Activated T-helper 2 cell treated with anti-CD3 and anti-CD28 coated beads, Interferon-gamma antibody, Interleukin-2, Interleukin-4, amounts not matched to agents 10 μg/mL and 5 μg/mL and 100 μg/mL, durations not matched to agents 14 hours and 24 hours and 36 hours (primary cell): ENCODE data around the gene POP4. TPM values are rescaled to one million over a fixed set of nuclear protein-coding genes. Genes with fewer than 3 reads are reported as not detected.

Experiments
- DNase-seq: peaks from one replicate; pipeline ENCODE4 v3.0.0; 2021; ENCODE audit warnings: low spot score
- H3K27ac Mint-ChIP-seq: one replicate; pipeline ENCODE4 v1.8.0; 2021; ENCODE audit warnings: mixed read lengths
- H3K27me3 Mint-ChIP-seq: one replicate; pipeline ENCODE4 v1.8.0; 2021; ENCODE audit warnings: low read depth, mixed read lengths
- H3K36me3 Mint-ChIP-seq: one replicate; pipeline ENCODE4 v1.8.0; 2021; ENCODE audit warnings: low read depth, mixed read lengths
- H3K4me1 Mint-ChIP-seq: one replicate; pipeline ENCODE4 v1.8.0; 2021; ENCODE audit warnings: low read depth, mixed read lengths
- H3K4me3 Mint-ChIP-seq: one replicate; pipeline ENCODE4 v1.8.0; 2021; ENCODE audit warnings: low read depth, mild to moderate bottlenecking, moderate library complexity, mixed read lengths
- H3K9me3 Mint-ChIP-seq: one replicate; pipeline ENCODE4 v1.8.0; 2021; ENCODE audit warnings: mixed read lengths
- intact Hi-C: fragments of 100-400 bp; cut with micrococcal nuclease; formaldehyde crosslinking; loops from one replicate; pipeline ENCODE4 v1.15.1; 2023
- total RNA-seq: library from RNA; stranded (reverse); gene quantifications from 2 replicates; pipeline ENCODE4 v1.2.3, GENCODE V29; 2022

POP4 gene
- total RNA-seq, 1 donor from 2014 or later: 105 TPM

- no peak for DNase-seq
- H3K4me3 Mint-ChIP-seq: peak overlapping the region; percentile 37
- no peak overlapping the region for H3K27ac Mint-ChIP-seq
- no peaks in the 10 kb centered on the region for H3K9me3 Mint-ChIP-seq
- peaks cover 6% of the 10 kb centered on the region for H3K27me3 Mint-ChIP-seq
- H3K36me3 Mint-ChIP-seq: no peaks in the 10 kb centered on the region
- intact Hi-C loops: loop anchor here (10.0 kb wide), 2 partner anchors 241 to 341 kb away; partner anchors contain the start of gene URI1
- peaks cover 7% of the 10 kb centered on the region for H3K4me1 Mint-ChIP-seq
Measured at GRCh38 chr19:29603308-29603707, 2.8 kb upstream of the POP4 start.

GRCh38 chr19:29606420-29606747, 301 bp downstream of the POP4 start:
- DNase-seq: no peak
- intact Hi-C loops: loop anchor here (1.0 to 10.0 kb wide), 6 partner anchors 30 to 394 kb away; partner anchors contain the start of genes UQCRFS1, URI1 and VSTM2B
- Mint-ChIP-seq H3K4me3 (peak overlapping the region; percentile 96), H3K4me1 (peaks cover 12% of the 10 kb centered on the region), H3K36me3 (peaks cover 26% of the 10 kb centered on the region), H3K27me3 (no peaks in the 10 kb centered on the region), H3K27ac (peak overlapping the region; percentile 99), H3K9me3 (no peaks in the 10 kb centered on the region)

- intact Hi-C loops: loop anchor here (1.0 to 10.0 kb wide), 8 partner anchors 51 to 397 kb away; partner anchors contain the start of genes UQCRFS1, URI1 and VSTM2B
- peaks cover 53% of the 10 kb centered on the region for H3K36me3 Mint-ChIP-seq
- no peak for DNase-seq
- no peaks in the 10 kb centered on the region for H3K27me3 Mint-ChIP-seq
- peaks cover 11% of the 10 kb centered on the region for H3K4me1 Mint-ChIP-seq
- no peak overlapping the region for H3K27ac Mint-ChIP-seq
- no peak overlapping the region for H3K4me3 Mint-ChIP-seq
- no peaks in the 10 kb centered on the region for H3K9me3 Mint-ChIP-seq
Measured at GRCh38 chr19:29609636-29610035, 3.6 kb downstream of the POP4 start.

GRCh38 chr19:29610213-29610573, 4.1 kb downstream of the POP4 start:
- peaks cover 9% of the 10 kb centered on the region for H3K4me1 Mint-ChIP-seq
- intact Hi-C loops: loop anchor here (1.0 to 2.0 kb wide), 4 partner anchors 51 to 106 kb away; no protein-coding TSS in a partner anchor
- H3K27me3 Mint-ChIP-seq: no peaks in the 10 kb centered on the region
- H3K27ac Mint-ChIP-seq: peak overlapping the region; percentile 22
- no peak for DNase-seq
- H3K9me3 Mint-ChIP-seq: no peaks in the 10 kb centered on the region
- H3K4me3 Mint-ChIP-seq: no peak overlapping the region
- peaks cover 57% of the 10 kb centered on the region for H3K36me3 Mint-ChIP-seq

- intact Hi-C loops: loop anchor here (1.0 to 2.0 kb wide), 4 partner anchors 50 to 106 kb away; no protein-coding TSS in a partner anchor
- H3K27me3 Mint-ChIP-seq: no peaks in the 10 kb centered on the region
- H3K27ac Mint-ChIP-seq: peak overlapping the region; percentile 44
- H3K36me3 Mint-ChIP-seq: peaks cover 63% of the 10 kb centered on the region
- no peak overlapping the region for H3K4me3 Mint-ChIP-seq
- H3K9me3 Mint-ChIP-seq: no peaks in the 10 kb centered on the region
- H3K4me1 Mint-ChIP-seq: peaks cover 9% of the 10 kb centered on the region
- DNase-seq: peak; percentile 78
Measured at GRCh38 chr19:29610574-29611271, 4.6 kb downstream of the POP4 start.

- H3K27ac Mint-ChIP-seq: no peak overlapping the region
- H3K9me3 Mint-ChIP-seq: no peaks in the 10 kb centered on the region
- no peak overlapping the region for H3K4me3 Mint-ChIP-seq
- H3K27me3 Mint-ChIP-seq: no peaks in the 10 kb centered on the region
- H3K36me3 Mint-ChIP-seq: peaks cover 74% of the 10 kb centered on the region
- intact Hi-C loops: no loop called here
- peaks cover 5% of the 10 kb centered on the region for H3K4me1 Mint-ChIP-seq
- no peak for DNase-seq
Measured at GRCh38 chr19:29612121-29612520, 6.0 kb downstream of the POP4 start.

- no peak overlapping the region for H3K4me3 Mint-ChIP-seq
- H3K27ac Mint-ChIP-seq: no peak overlapping the region
- intact Hi-C loops: no loop called here
- H3K36me3 Mint-ChIP-seq: peaks cover 74% of the 10 kb centered on the region
- no peaks in the 10 kb centered on the region for H3K9me3 Mint-ChIP-seq
- no peak for DNase-seq
- H3K27me3 Mint-ChIP-seq: no peaks in the 10 kb centered on the region
- peaks cover 5% of the 10 kb centered on the region for H3K4me1 Mint-ChIP-seq
Measured at GRCh38 chr19:29612801-29613595, 6.9 kb downstream of the POP4 start.

GRCh38 chr19:29614046-29614445, 8.0 kb downstream of the POP4 start:
- H3K27ac Mint-ChIP-seq: no peak overlapping the region
- DNase-seq: no peak
- H3K36me3 Mint-ChIP-seq: peaks cover 68% of the 10 kb centered on the region
- no peaks in the 10 kb centered on the region for H3K9me3 Mint-ChIP-seq
- H3K27me3 Mint-ChIP-seq: no peaks in the 10 kb centered on the region
- H3K4me3 Mint-ChIP-seq: no peak overlapping the region
- intact Hi-C loops: no loop called here
- H3K4me1 Mint-ChIP-seq: peaks cover 5% of the 10 kb centered on the region

- H3K36me3 Mint-ChIP-seq: peaks cover 62% of the 10 kb centered on the region
- no peak overlapping the region for H3K27ac Mint-ChIP-seq
- intact Hi-C loops: no loop called here
Measured at GRCh38 chr19:29614780-29615179, 8.7 kb downstream of the POP4 start.

GRCh38 chr19:29615891-29616425, 9.9 kb downstream of the POP4 start:
- no peaks in the 10 kb centered on the region for H3K27me3 Mint-ChIP-seq
- H3K36me3 Mint-ChIP-seq: peaks cover 52% of the 10 kb centered on the region
- intact Hi-C loops: no loop called here
- H3K4me1 Mint-ChIP-seq: peaks cover 14% of the 10 kb centered on the region
- DNase-seq: no peak
- H3K9me3 Mint-ChIP-seq: no peaks in the 10 kb centered on the region
- H3K4me3 Mint-ChIP-seq: no peak overlapping the region
- no peak overlapping the region for H3K27ac Mint-ChIP-seq

More at GRCh38 chr19:29614780-29615179, 8.7 kb downstream of the POP4 start:
- Mint-ChIP-seq H3K4me3 (no peak overlapping the region), H3K4me1 (peaks cover 7% of the 10 kb centered on the region), H3K27me3 (no peaks in the 10 kb centered on the region), H3K9me3 (no peaks in the 10 kb centered on the region)
- no peak for DNase-seq

GRCh38 chr19:29616541-29616940, 10.5 kb downstream of the POP4 start:
- DNase-seq: no peak
- Mint-ChIP-seq H3K9me3 (no peaks in the 10 kb centered on the region), H3K4me3 (no peak overlapping the region), H3K27me3 (no peaks in the 10 kb centered on the region), H3K4me1 (peaks cover 18% of the 10 kb centered on the region), H3K36me3 (peaks cover 46% of the 10 kb centered on the region), H3K27ac (no peak overlapping the region)
- intact Hi-C loops: no loop called here

- intact Hi-C loops: no loop called here
- no peak overlapping the region for H3K27ac Mint-ChIP-seq
- H3K9me3 Mint-ChIP-seq: no peaks in the 10 kb centered on the region
- DNase-seq: no peak
- peaks cover 29% of the 10 kb centered on the region for H3K4me1 Mint-ChIP-seq
- no peak overlapping the region for H3K4me3 Mint-ChIP-seq
- H3K27me3 Mint-ChIP-seq: no peaks in the 10 kb centered on the region
- peaks cover 36% of the 10 kb centered on the region for H3K36me3 Mint-ChIP-seq
Measured at GRCh38 chr19:29617366-29618266, 11.5 kb downstream of the POP4 start.
